Activated naive CD8-positive, alpha-beta T cell treated with anti-CD3 and anti-CD28 coated beads for 36 hours (primary cell): Measurements from ENCODE around the gene LYPLAL1. TPM values are rescaled to one million over a fixed set of nuclear protein-coding genes. Genes with fewer than 3 reads are reported as not detected.

Source experiments
- DNase-seq: peaks from one replicate; pipeline ENCODE4 v3.0.0; 2021
- H3K27ac Mint-ChIP-seq: one replicate; pipeline ENCODE4 v1.8.0; 2022; ENCODE audit warnings: mild to moderate bottlenecking, moderate library complexity, mixed read lengths
- H3K27me3 Mint-ChIP-seq: one replicate; pipeline ENCODE4 v1.8.0; 2022; ENCODE audit warnings: mild to moderate bottlenecking, mixed read lengths
- H3K36me3 Mint-ChIP-seq: one replicate; pipeline ENCODE4 v1.8.0; 2021; ENCODE audit warnings: mild to moderate bottlenecking, mixed read lengths
- H3K4me1 Mint-ChIP-seq: one replicate; pipeline ENCODE4 v1.8.0; 2021; ENCODE audit warnings: mixed read lengths
- H3K4me3 Mint-ChIP-seq: one replicate; pipeline ENCODE4 v1.8.0; 2022; ENCODE audit warnings: mild to moderate bottlenecking, moderate library complexity, mixed read lengths
- H3K9me3 Mint-ChIP-seq: one replicate; pipeline ENCODE4 v1.8.0; 2022; ENCODE audit warnings: mixed read lengths
- total RNA-seq, 2 experiments: library from RNA; stranded (reverse); gene quantifications; one replicate each; pipeline ENCODE4 v1.2.3, GENCODE V29; 2021

LYPLAL1 gene
- total RNA-seq: 10 to 100 TPM; 25.8 to 26.5 TPM

DNA sequence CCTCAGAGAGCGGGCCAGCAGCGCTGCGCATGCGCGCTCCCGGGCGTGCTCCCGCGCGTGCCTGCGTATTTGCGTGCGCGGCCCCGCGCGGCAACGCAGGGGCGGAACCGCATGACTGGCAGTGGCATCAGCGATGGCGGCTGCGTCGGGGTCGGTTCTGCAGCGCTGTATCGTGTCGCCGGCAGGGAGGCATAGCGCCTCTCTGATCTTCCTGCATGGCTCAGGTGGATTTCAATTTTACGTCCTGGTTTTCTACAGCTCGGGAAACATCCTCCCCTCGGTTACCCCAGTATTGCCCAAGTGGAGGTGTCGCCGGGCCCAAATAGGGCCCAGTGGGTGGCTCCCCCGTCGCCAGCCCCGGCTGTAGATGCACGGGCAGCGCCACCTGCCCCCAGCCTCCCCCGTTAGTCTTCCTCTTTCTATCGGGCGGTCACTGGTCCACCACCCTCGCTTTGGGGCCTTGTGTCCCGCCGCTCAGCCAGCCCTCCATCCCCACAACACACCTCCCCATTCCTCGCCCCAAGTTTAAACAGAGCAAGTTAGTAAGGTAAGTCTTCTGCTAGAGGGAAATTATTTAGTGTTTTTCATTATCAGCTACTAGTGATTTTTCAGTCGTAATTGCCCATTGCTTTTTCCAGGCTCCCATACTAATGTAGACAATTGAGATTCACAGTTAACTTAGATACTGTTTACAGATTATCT, at the start of gene LYPLAL1:
LYPLAL1 (plus strand) TSS at position 121 of the 702 bp plus-strand sequence; CDS start at position 134, 13 bp downstream.
- Mint-ChIP-seq H3K27me3 (no peaks in the 10 kb centered on the region), H3K36me3 (peaks cover 26% of the 10 kb centered on the region), H3K27ac (peak within 1 kb of the TSS; percentile 99), H3K4me3 (peak within 1 kb of the TSS; percentile 100), H3K4me1 (peaks cover 37% of the 10 kb centered on the region), H3K9me3 (peaks cover 4% of the 10 kb centered on the region)
- DNase-seq: peak; percentile 91

DNA sequence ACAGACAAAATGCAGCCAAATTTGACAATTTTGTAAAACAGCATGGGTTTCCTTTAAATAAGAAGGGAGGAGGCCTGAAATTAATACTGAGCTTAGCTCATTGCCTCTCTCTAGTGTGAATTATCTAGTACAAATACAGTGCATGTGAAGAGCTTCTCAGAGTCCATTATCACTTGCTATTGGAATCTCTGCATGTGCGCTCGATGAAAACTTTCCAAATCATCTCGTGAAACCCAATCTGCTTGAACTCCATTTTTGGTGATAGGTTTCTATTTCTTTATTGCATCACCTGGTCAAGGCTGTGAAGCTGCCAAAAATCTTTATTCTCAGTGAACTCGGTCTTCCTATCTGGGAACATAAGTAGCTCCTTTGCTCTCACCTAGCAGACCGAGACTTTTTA, 49.5 kb upstream of the LYPLAL1 start:
- Mint-ChIP-seq H3K4me3 (no peak overlapping the region), H3K36me3 (no peaks in the 10 kb centered on the region), H3K9me3 (no peaks in the 10 kb centered on the region), H3K27ac (no peak overlapping the region), H3K4me1 (no peaks in the 10 kb centered on the region), H3K27me3 (no peaks in the 10 kb centered on the region)
- no peak for DNase-seq

GRCh38 chr1:219125342-219125741, 48.3 kb upstream of the LYPLAL1 start:
- no peaks in the 10 kb centered on the region for H3K36me3 Mint-ChIP-seq

GRCh38 chr1:219126377-219126776, 47.3 kb upstream of the LYPLAL1 start:
- H3K4me1 Mint-ChIP-seq: no peaks in the 10 kb centered on the region
- H3K27ac Mint-ChIP-seq: no peak overlapping the region
- no peaks in the 10 kb centered on the region for H3K36me3 Mint-ChIP-seq
- no peak overlapping the region for H3K4me3 Mint-ChIP-seq
- no peak for DNase-seq
- H3K27me3 Mint-ChIP-seq: no peaks in the 10 kb centered on the region
- no peaks in the 10 kb centered on the region for H3K9me3 Mint-ChIP-seq

More at GRCh38 chr1:219125342-219125741, 48.3 kb upstream of the LYPLAL1 start:
- H3K27ac Mint-ChIP-seq: no peak overlapping the region
- H3K4me1 Mint-ChIP-seq: no peaks in the 10 kb centered on the region
- no peaks in the 10 kb centered on the region for H3K27me3 Mint-ChIP-seq
- no peak overlapping the region for H3K4me3 Mint-ChIP-seq
- no peaks in the 10 kb centered on the region for H3K9me3 Mint-ChIP-seq
- DNase-seq: no peak

DNA sequence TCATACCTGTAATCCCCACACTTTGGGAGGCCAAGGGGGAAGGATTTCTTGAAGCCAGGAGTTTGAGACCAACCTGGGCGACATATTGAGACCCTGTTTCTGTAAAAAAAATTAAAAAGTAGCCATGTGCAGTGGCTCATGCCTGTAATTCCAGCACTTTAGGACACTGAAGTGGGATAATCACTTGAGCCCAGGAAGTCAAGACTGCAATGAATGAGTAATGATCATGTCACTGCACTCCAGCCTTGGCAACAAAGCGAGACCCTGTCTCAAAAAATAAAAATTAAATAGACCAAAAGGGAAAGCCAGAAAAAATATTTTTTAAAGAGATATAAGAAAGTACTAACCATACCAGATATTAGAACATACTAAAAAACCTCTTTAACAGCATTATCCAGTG, 44.7 kb upstream of the LYPLAL1 start:
- Mint-ChIP-seq H3K4me3 (no peak overlapping the region), H3K27me3 (no peaks in the 10 kb centered on the region), H3K36me3 (no peaks in the 10 kb centered on the region), H3K9me3 (no peaks in the 10 kb centered on the region), H3K27ac (no peak overlapping the region), H3K4me1 (no peaks in the 10 kb centered on the region)
- no peak for DNase-seq

- no peak for DNase-seq
- no peak overlapping the region for H3K4me3 Mint-ChIP-seq
- H3K4me1 Mint-ChIP-seq: no peaks in the 10 kb centered on the region
- no peak overlapping the region for H3K27ac Mint-ChIP-seq
- H3K36me3 Mint-ChIP-seq: no peaks in the 10 kb centered on the region
- peaks cover 2% of the 10 kb centered on the region for H3K9me3 Mint-ChIP-seq
- H3K27me3 Mint-ChIP-seq: no peaks in the 10 kb centered on the region
These were observed 43.2 kb upstream of the LYPLAL1 start for GRCh38 chr1:219130366-219130935.

GRCh38 chr1:219132939-219133338, 40.7 kb upstream of the LYPLAL1 start:
- H3K4me1 Mint-ChIP-seq: no peaks in the 10 kb centered on the region
- peaks cover 2% of the 10 kb centered on the region for H3K9me3 Mint-ChIP-seq
- DNase-seq: no peak
- no peak overlapping the region for H3K4me3 Mint-ChIP-seq
- H3K27me3 Mint-ChIP-seq: peaks cover 8% of the 10 kb centered on the region
- no peak overlapping the region for H3K27ac Mint-ChIP-seq
- H3K36me3 Mint-ChIP-seq: no peaks in the 10 kb centered on the region

DNA sequence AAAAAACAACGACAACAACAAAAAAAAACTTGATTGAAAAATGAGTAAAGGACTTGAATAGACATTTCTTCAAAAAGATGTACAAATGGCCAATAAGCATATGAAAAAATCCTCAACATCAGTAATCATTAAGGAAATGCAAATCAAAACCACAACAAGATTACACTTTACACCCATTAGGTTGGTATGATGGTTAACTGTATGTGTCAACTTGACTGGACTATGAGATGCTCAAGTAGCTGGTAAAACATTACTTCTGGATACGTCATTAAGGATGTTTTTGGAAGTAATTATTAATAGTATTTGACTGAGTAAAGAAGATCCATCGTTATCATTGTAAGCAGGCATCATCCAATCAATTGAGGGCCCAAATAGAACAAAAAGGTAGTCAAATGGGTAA, 34.9 kb upstream of the LYPLAL1 start:
- Mint-ChIP-seq H3K27ac (no peak overlapping the region), H3K36me3 (no peaks in the 10 kb centered on the region), H3K9me3 (peaks cover 2% of the 10 kb centered on the region), H3K27me3 (peaks cover 8% of the 10 kb centered on the region), H3K4me3 (no peak overlapping the region), H3K4me1 (no peaks in the 10 kb centered on the region)
- no peak for DNase-seq

DNA sequence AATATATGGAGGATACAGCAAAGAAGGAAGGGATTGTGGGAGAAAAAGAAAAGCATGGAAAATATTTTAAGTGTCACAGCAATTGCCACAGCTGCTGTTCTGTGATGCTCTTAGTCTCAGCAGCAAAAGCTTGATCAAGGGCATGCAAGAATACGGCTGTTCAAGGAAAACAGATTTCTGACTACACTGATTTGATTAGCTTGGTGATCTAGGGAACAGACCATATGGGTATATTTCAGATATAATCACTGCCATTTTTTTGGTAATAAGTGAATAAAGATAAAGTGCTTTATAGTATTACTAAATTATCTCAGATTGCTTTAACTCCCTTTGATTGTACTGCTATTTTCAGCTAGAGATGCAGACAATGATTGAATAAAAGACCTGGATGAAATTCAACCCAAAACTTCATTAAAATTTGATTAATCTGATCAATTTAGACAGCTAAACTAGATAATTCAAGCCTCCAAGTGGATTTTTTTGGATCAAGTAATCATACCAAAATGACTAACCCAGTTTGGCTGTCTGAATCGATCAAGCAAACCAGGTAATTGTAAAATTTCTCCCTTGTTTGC, 33.3 kb upstream of the LYPLAL1 start:
- no peak for DNase-seq
- Mint-ChIP-seq H3K27me3 (peaks cover 8% of the 10 kb centered on the region), H3K4me1 (no peaks in the 10 kb centered on the region), H3K27ac (no peak overlapping the region), H3K9me3 (no peaks in the 10 kb centered on the region), H3K36me3 (no peaks in the 10 kb centered on the region), H3K4me3 (no peak overlapping the region)

DNA sequence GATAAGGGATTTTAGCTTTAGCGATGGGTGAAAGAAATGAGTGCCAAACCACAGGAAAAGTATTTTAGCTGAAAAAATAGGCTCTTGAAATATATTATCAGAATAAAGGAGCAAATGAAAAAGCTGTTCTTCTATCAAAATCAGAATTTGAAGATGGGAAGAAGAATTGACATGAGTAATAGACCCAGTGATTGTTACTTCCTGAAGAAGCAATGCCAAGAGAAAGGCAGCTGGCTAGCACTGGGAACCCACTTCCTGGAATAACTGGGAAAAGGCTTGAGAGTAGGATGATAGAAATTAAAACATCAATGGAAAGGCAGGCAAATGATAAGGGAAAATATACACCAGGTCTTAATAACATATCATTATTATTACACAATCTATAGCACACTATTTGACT, 29.9 kb upstream of the LYPLAL1 start:
- H3K27me3 Mint-ChIP-seq: no peaks in the 10 kb centered on the region

GRCh38 chr1:219144658-219145315, 28.9 kb upstream of the LYPLAL1 start:
- Mint-ChIP-seq H3K4me1 (no peaks in the 10 kb centered on the region), H3K9me3 (no peaks in the 10 kb centered on the region), H3K36me3 (no peaks in the 10 kb centered on the region), H3K4me3 (no peak overlapping the region), H3K27ac (no peak overlapping the region), H3K27me3 (no peaks in the 10 kb centered on the region)
- DNase-seq: no peak

More for the DNA sequence above, 29.9 kb upstream of the LYPLAL1 start:
- no peaks in the 10 kb centered on the region for H3K9me3 Mint-ChIP-seq
- no peaks in the 10 kb centered on the region for H3K4me1 Mint-ChIP-seq
- no peak overlapping the region for H3K27ac Mint-ChIP-seq
- no peak for DNase-seq
- H3K4me3 Mint-ChIP-seq: no peak overlapping the region
- H3K36me3 Mint-ChIP-seq: no peaks in the 10 kb centered on the region

- no peak overlapping the region for H3K27ac Mint-ChIP-seq
- peaks cover 3% of the 10 kb centered on the region for H3K27me3 Mint-ChIP-seq
- DNase-seq: no peak
- no peak overlapping the region for H3K4me3 Mint-ChIP-seq
- H3K36me3 Mint-ChIP-seq: no peaks in the 10 kb centered on the region
- H3K9me3 Mint-ChIP-seq: no peaks in the 10 kb centered on the region
- no peaks in the 10 kb centered on the region for H3K4me1 Mint-ChIP-seq
These were observed 26.1 kb upstream of the LYPLAL1 start for GRCh38 chr1:219147571-219148019.

- no peak overlapping the region for H3K4me3 Mint-ChIP-seq
- no peaks in the 10 kb centered on the region for H3K9me3 Mint-ChIP-seq
- H3K36me3 Mint-ChIP-seq: no peaks in the 10 kb centered on the region
- no peak overlapping the region for H3K27ac Mint-ChIP-seq
- DNase-seq: no peak
- no peaks in the 10 kb centered on the region for H3K4me1 Mint-ChIP-seq
- peaks cover 3% of the 10 kb centered on the region for H3K27me3 Mint-ChIP-seq
These were observed 24.6 kb upstream of the LYPLAL1 start for GRCh38 chr1:219149009-219149577.

GRCh38 chr1:219149953-219150352, 23.7 kb upstream of the LYPLAL1 start:
- H3K27me3 Mint-ChIP-seq: peaks cover 3% of the 10 kb centered on the region
- DNase-seq: no peak
- no peaks in the 10 kb centered on the region for H3K36me3 Mint-ChIP-seq
- no peaks in the 10 kb centered on the region for H3K4me1 Mint-ChIP-seq
- no peak overlapping the region for H3K4me3 Mint-ChIP-seq
- H3K27ac Mint-ChIP-seq: no peak overlapping the region
- no peaks in the 10 kb centered on the region for H3K9me3 Mint-ChIP-seq

GRCh38 chr1:219150913-219151312, 22.8 kb upstream of the LYPLAL1 start:
- DNase-seq: no peak
- Mint-ChIP-seq H3K27ac (no peak overlapping the region), H3K4me3 (no peak overlapping the region), H3K9me3 (no peaks in the 10 kb centered on the region), H3K36me3 (no peaks in the 10 kb centered on the region), H3K4me1 (no peaks in the 10 kb centered on the region), H3K27me3 (peaks cover 3% of the 10 kb centered on the region)
